Ovary (tissue), 3 donors: Measurements from ENCODE around the gene PHF11.

Experiments
- POLR2A ChIP-seq: fragments of 450-650 bp; IDR thresholded peaks from one replicate; pipeline ENCODE4 v1.6.1; 2017; ENCODE audit warnings: antibody characterized with exemption, mild to moderate bottlenecking, moderate library complexity
- TF ChIP-seq, protein P1 (sequence below), 3 donors: fragments of 450-650 bp in 2 of 3; fragments of 200-600 bp in 1 of 3; IDR thresholded peaks; one replicate each; pipeline versions ENCODE4 v1.5.1 to v1.8.0; 2016 to 2022; ENCODE audit warnings: antibody characterized with exemption in 3 of 3, mild to moderate bottlenecking in 1 of 3
- donor health status: DM: no; HTN: no; CAD: no.

GRCh38 chr13:49554387-49554786 lies 58.6 kb downstream of the PHF11 start:
- TF ChIP-seq, protein P1, sequence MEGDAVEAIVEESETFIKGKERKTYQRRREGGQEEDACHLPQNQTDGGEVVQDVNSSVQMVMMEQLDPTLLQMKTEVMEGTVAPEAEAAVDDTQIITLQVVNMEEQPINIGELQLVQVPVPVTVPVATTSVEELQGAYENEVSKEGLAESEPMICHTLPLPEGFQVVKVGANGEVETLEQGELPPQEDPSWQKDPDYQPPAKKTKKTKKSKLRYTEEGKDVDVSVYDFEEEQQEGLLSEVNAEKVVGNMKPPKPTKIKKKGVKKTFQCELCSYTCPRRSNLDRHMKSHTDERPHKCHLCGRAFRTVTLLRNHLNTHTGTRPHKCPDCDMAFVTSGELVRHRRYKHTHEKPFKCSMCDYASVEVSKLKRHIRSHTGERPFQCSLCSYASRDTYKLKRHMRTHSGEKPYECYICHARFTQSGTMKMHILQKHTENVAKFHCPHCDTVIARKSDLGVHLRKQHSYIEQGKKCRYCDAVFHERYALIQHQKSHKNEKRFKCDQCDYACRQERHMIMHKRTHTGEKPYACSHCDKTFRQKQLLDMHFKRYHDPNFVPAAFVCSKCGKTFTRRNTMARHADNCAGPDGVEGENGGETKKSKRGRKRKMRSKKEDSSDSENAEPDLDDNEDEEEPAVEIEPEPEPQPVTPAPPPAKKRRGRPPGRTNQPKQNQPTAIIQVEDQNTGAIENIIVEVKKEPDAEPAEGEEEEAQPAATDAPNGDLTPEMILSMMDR (IDR thresholded peaks at IDR 0.05), result no peak
- no peak for TF ChIP-seq POLR2A
